ENCODE results near the gene TUFT1.

Gene TUFT1

DNA sequence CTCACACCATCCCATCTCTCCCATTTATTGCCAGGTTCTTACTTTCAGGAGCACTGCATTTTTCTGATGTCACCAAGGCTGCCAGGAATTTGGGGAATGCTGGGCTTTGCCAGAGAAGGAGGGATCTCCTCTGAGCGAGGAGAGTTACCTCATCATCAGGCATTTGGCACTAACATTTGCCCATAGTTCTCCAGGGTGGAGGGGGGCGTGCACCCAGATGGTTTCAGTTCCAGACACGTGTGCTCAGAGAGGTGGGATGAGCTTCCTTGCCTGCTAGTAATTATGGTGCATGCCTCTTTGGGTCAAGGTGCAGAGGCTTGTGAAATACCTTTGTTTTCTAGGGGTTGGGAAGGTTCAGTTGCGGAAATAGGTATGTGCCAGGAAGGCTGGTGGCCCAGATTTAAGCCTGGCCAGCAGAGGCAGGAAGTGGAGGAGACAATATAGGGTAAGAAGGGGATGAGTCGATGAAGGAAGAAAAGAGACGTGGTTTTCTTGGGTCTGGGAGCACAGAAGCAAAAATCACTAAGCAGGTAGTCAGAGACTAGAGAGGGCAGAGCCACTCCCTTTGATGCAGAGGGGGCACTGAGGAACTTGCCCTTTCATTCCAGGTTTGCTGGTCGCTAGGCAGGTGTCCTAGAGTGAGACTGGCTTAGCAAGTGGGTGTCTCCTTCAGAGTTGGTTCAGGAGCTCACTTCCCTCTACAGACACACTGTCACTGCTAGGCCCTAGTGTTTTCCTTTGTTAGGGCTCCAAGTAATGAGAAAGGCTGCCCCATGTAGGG lies 7.2 kb downstream of the TUFT1 start:
- Histone ChIP-seq H3K4me3 (ENCODE audit: low read length) (no peak overlapping the region), H3K27ac (ENCODE audit: low read depth, low read length) (no peak overlapping the region), H3K9ac (ENCODE audit: low read length) (no peak overlapping the region), H3K4me1 (ENCODE audit: control insufficient read depth, insufficient read depth, low read length) (peaks cover 9% of the 10 kb centered on the region), H3K27me3 (ENCODE audit: control insufficient read depth, insufficient read depth, low read length) (no peaks in the 10 kb centered on the region), H3K36me3 (ENCODE audit: control insufficient read depth, insufficient read depth, low read length) (no peaks in the 10 kb centered on the region)

GRCh38 chr1:151547900-151548230 lies 7.8 kb downstream of the TUFT1 start:
- Histone ChIP-seq H3K9ac (ENCODE audit: low read length) (no peak overlapping the region), H3K4me3 (ENCODE audit: low read length) (no peak overlapping the region), H3K4me1 (ENCODE audit: control insufficient read depth, insufficient read depth, low read length) (peaks cover 4% of the 10 kb centered on the region), H3K27me3 (ENCODE audit: control insufficient read depth, insufficient read depth, low read length) (no peaks in the 10 kb centered on the region), H3K27ac (ENCODE audit: low read depth, low read length) (no peak overlapping the region), H3K36me3 (ENCODE audit: control insufficient read depth, insufficient read depth, low read length) (no peaks in the 10 kb centered on the region)

DNA sequence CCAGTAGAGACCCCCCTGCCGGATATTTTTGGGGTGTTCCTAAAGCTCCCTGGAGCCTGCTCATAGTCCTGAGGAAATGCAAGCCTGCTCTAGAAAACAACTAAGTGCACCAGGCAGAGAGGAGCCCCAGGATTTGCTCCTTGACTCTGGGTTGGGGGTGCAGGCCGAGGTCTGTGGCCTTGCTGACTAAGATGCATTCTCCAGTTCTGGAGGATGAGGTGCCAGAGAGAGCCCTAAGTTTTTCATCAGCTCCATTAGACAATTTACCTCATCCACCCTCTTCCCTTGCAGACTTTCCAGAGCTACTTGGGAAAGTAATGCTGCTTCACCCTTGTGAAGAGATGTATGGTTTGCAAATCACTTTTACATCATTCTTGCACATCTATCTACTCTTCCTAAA lies 9.1 kb downstream of the TUFT1 start:
- Histone ChIP-seq H3K27me3 (ENCODE audit: control insufficient read depth, insufficient read depth, low read length) (no peaks in the 10 kb centered on the region), H3K9ac (ENCODE audit: low read length) (no peak overlapping the region), H3K27ac (ENCODE audit: low read depth, low read length) (no peak overlapping the region), H3K4me3 (ENCODE audit: low read length) (no peak overlapping the region), H3K36me3 (ENCODE audit: control insufficient read depth, insufficient read depth, low read length) (no peaks in the 10 kb centered on the region), H3K4me1 (ENCODE audit: control insufficient read depth, insufficient read depth, low read length) (peaks cover 2% of the 10 kb centered on the region)

GRCh38 chr1:151553659-151554058 lies 13.6 kb downstream of the TUFT1 start:
- Histone ChIP-seq H3K27me3 (ENCODE audit: control insufficient read depth, insufficient read depth, low read length) (no peaks in the 10 kb centered on the region), H3K9ac (ENCODE audit: low read length) (no peak overlapping the region), H3K36me3 (ENCODE audit: control insufficient read depth, insufficient read depth, low read length) (no peaks in the 10 kb centered on the region), H3K27ac (ENCODE audit: low read depth, low read length) (no peak overlapping the region), H3K4me3 (ENCODE audit: low read length) (no peak overlapping the region), H3K4me1 (ENCODE audit: control insufficient read depth, insufficient read depth, low read length) (no peaks in the 10 kb centered on the region)

DNA sequence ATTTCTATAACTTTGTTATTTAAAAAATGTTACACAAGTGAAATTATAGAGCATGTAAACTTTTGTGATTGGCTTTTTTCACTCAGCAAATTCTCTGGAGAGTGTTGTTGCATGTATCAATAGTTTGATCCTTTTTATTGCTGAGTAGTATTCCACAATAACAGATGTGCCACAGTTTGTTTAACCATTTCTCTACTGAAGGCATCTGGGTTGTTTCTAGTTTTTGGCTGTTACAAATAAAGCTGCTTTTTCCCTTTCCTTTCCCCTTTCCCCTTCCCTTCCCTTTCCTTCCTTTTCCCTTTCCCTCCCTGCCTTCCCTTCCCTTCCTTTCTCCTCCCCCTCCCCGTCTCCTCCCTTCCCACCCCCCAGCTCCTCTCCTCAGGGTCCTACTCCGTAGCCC lies 15.9 kb downstream of the TUFT1 start:
- H3K9ac ChIP-seq (ENCODE audit: low read length): no peak overlapping the region
- H3K36me3 ChIP-seq (ENCODE audit: control insufficient read depth, insufficient read depth, low read length): no peaks in the 10 kb centered on the region
- no peaks in the 10 kb centered on the region for H3K4me1 ChIP-seq (ENCODE audit: control insufficient read depth, insufficient read depth, low read length)
- H3K27ac ChIP-seq (ENCODE audit: low read depth, low read length): no peak overlapping the region
- H3K4me3 ChIP-seq (ENCODE audit: low read length): no peak overlapping the region
- no peaks in the 10 kb centered on the region for H3K27me3 ChIP-seq (ENCODE audit: control insufficient read depth, insufficient read depth, low read length)

DNA sequence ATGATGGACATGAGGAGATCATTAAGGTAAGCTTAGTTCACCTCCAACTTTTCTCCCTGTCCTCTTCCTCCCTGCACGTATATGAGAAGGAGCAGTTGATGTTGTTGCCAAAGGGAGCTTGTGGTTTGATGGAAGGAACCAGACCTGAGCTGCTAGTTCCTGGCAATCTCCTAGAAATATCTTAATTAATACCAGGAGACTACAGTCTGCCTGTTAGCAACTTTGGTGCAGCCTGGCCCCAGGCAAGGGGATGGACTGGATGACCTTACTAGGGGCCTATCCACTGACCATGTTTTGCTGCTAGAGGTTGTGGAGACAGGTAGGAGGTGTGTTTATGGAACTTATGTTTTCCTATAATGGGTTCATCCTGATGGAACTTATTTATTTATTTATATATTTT lies 22.6 kb downstream of the TUFT1 start:
- Histone ChIP-seq H3K9ac (ENCODE audit: low read length) (no peak overlapping the region), H3K27ac (ENCODE audit: low read depth, low read length) (no peak overlapping the region), H3K27me3 (ENCODE audit: control insufficient read depth, insufficient read depth, low read length) (no peaks in the 10 kb centered on the region), H3K4me1 (ENCODE audit: control insufficient read depth, insufficient read depth, low read length) (no peaks in the 10 kb centered on the region), H3K4me3 (ENCODE audit: low read length) (no peak overlapping the region), H3K36me3 (ENCODE audit: control insufficient read depth, insufficient read depth, low read length) (peaks cover 19% of the 10 kb centered on the region)

- Histone ChIP-seq H3K27me3 (ENCODE audit: control insufficient read depth, insufficient read depth, low read length) (no peaks in the 10 kb centered on the region), H3K27ac (ENCODE audit: low read depth, low read length) (no peak overlapping the region), H3K4me3 (ENCODE audit: low read length) (no peak overlapping the region), H3K36me3 (ENCODE audit: control insufficient read depth, insufficient read depth, low read length) (peaks cover 19% of the 10 kb centered on the region), H3K9ac (ENCODE audit: low read length) (no peak overlapping the region), H3K4me1 (ENCODE audit: control insufficient read depth, insufficient read depth, low read length) (no peaks in the 10 kb centered on the region)
Observed at GRCh38 chr1:151563376-151563775, 23.3 kb downstream of the TUFT1 start.

GRCh38 chr1:151565502-151566189 lies 25.5 kb downstream of the TUFT1 start:
- Histone ChIP-seq H3K27me3 (ENCODE audit: control insufficient read depth, insufficient read depth, low read length) (no peaks in the 10 kb centered on the region), H3K4me3 (ENCODE audit: low read length) (no peak overlapping the region), H3K9ac (ENCODE audit: low read length) (no peak overlapping the region), H3K4me1 (ENCODE audit: control insufficient read depth, insufficient read depth, low read length) (no peaks in the 10 kb centered on the region), H3K27ac (ENCODE audit: low read depth, low read length) (no peak overlapping the region), H3K36me3 (ENCODE audit: control insufficient read depth, insufficient read depth, low read length) (peaks cover 26% of the 10 kb centered on the region)

- no peak overlapping the region for H3K4me3 ChIP-seq (ENCODE audit: low read length)
- no peak overlapping the region for H3K27ac ChIP-seq (ENCODE audit: low read depth, low read length)
- H3K36me3 ChIP-seq (ENCODE audit: control insufficient read depth, insufficient read depth, low read length): peaks cover 29% of the 10 kb centered on the region
- H3K9ac ChIP-seq (ENCODE audit: low read length): no peak overlapping the region
- no peaks in the 10 kb centered on the region for H3K27me3 ChIP-seq (ENCODE audit: control insufficient read depth, insufficient read depth, low read length)
- no peaks in the 10 kb centered on the region for H3K4me1 ChIP-seq (ENCODE audit: control insufficient read depth, insufficient read depth, low read length)
Observed at GRCh38 chr1:151568626-151569088, 28.5 kb downstream of the TUFT1 start.

GRCh38 chr1:151570819-151571218 lies 30.7 kb downstream of the TUFT1 start:
- Histone ChIP-seq H3K36me3 (ENCODE audit: control insufficient read depth, insufficient read depth, low read length) (peaks cover 19% of the 10 kb centered on the region), H3K4me3 (ENCODE audit: low read length) (no peak overlapping the region), H3K4me1 (ENCODE audit: control insufficient read depth, insufficient read depth, low read length) (no peaks in the 10 kb centered on the region), H3K27ac (ENCODE audit: low read depth, low read length) (no peak overlapping the region), H3K9ac (ENCODE audit: low read length) (no peak overlapping the region), H3K27me3 (ENCODE audit: control insufficient read depth, insufficient read depth, low read length) (no peaks in the 10 kb centered on the region)

- Histone ChIP-seq H3K36me3 (ENCODE audit: control insufficient read depth, insufficient read depth, low read length) (peaks cover 12% of the 10 kb centered on the region), H3K4me3 (ENCODE audit: low read length) (no peak overlapping the region), H3K4me1 (ENCODE audit: control insufficient read depth, insufficient read depth, low read length) (no peaks in the 10 kb centered on the region), H3K27me3 (ENCODE audit: control insufficient read depth, insufficient read depth, low read length) (no peaks in the 10 kb centered on the region), H3K9ac (ENCODE audit: low read length) (no peak overlapping the region), H3K27ac (ENCODE audit: low read depth, low read length) (no peak overlapping the region)
Observed at GRCh38 chr1:151574575-151575529, 34.7 kb downstream of the TUFT1 start.

DNA sequence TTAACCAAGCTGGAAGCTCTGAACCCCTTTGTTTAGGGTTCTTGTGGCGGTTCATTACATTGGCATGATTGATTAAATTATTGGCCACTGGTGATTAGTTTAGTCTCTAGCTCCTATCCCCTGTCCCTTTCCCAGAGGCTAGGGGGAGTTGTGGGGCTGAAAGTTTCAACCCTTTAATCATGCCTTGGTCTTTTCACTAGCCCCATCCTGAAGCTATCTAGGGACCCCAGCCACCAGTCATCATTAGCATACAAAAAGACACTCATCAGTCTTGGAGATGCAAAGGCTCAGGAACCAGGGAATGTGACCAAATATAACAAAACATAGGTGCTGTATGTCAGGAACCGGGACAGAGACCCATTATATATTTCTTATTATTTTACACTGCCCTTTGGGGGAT lies 37.1 kb downstream of the TUFT1 start:
- Histone ChIP-seq H3K9ac (ENCODE audit: low read length) (no peak overlapping the region), H3K36me3 (ENCODE audit: control insufficient read depth, insufficient read depth, low read length) (peaks cover 12% of the 10 kb centered on the region), H3K4me1 (ENCODE audit: control insufficient read depth, insufficient read depth, low read length) (no peaks in the 10 kb centered on the region), H3K27me3 (ENCODE audit: control insufficient read depth, insufficient read depth, low read length) (no peaks in the 10 kb centered on the region), H3K4me3 (ENCODE audit: low read length) (no peak overlapping the region), H3K27ac (ENCODE audit: low read depth, low read length) (no peak overlapping the region)
